ENCODE measurements around the gene CHN2.

GRCh38 chr7:29163854-29164253 lies 30.7 kb upstream of the CHN2 start:
- TF ChIP-seq CTCF (IDR thresholded peaks at IDR 0.05) (no peak), POLR2A (IDR thresholded peaks at IDR 0.05) (no peak)

Measured in prostate gland (tissue), 2 donors.